Esophagus squamous epithelium (tissue), 5 donors: Measurements from ENCODE around the gene COL18A1. TPM values are rescaled to one million over a fixed set of nuclear protein-coding genes. Genes with fewer than 3 reads are reported as not detected.

Experiments used
- DNase-seq: peaks from one replicate; lab custom pipeline; 2025; lab: John Stamatoyannopoulos, UW
- H3K27ac ChIP-seq, 4 donors: fragments of 200-600 bp; sonication (generic); one replicate each; pipeline ENCODE4 v1.5.1; 2016 to 2019; ENCODE audit warnings: mild to moderate bottlenecking in 1 of 4
- H3K27me3 ChIP-seq, 4 donors: fragments of 200-600 bp; sonication (generic); 1 replicate in 3 of 4; 2 replicates in 1 of 4; pipeline versions ENCODE4 v1.5.1 to v1.6.0; 2017 to 2021; ENCODE audit warnings: antibody characterized with exemption in 1 of 4
- H3K36me3 ChIP-seq, 3 donors: fragments of 200-600 bp; sonication (generic); one replicate each; pipeline ENCODE4 v1.5.1; 2016 to 2019
- H3K4me1 ChIP-seq, 3 donors: fragments of 200-600 bp; sonication (generic); one replicate each; pipeline ENCODE4 v1.5.1; 2017 to 2019
- H3K4me3 ChIP-seq, 4 donors: fragments of 200-600 bp; sonication (generic); 1 replicate in 3 of 4; 2 replicates in 1 of 4; pipeline ENCODE4 v1.5.1; 2016 to 2019; ENCODE audit warnings: mild to moderate bottlenecking in 2 of 4, moderate library complexity in 1 of 4
- H3K9me3 ChIP-seq, 3 donors: fragments of 200-600 bp; sonication (generic); one replicate each; pipeline ENCODE4 v1.5.1; 2016 to 2019
- POLR2A ChIP-seq, 4 donors: fragments of 450-650 bp; IDR thresholded peaks; one replicate each; pipeline ENCODE4 v1.6.1; 2017; ENCODE audit warnings: antibody characterized with exemption in 4 of 4, mild to moderate bottlenecking in 4 of 4, moderate library complexity in 3 of 4
- WGBS, 2 donors: methylation state at CpG; one replicate each; pipeline ENCODE4 v1.1.5; 2018; 5-methylcytosine and 5-hydroxymethylcytosine counted together
- intact Hi-C: fragments of 100-400 bp; cut with DNase I; formaldehyde crosslinking; loops from one replicate; pipeline ENCODE4 v1.15.0; 2022
- total RNA-seq, 4 donors: library from RNA; depleted of rRNA; stranded (reverse); fragments of >200 nt; gene quantifications; one replicate each; pipeline ENCODE4 v1.1.0, GENCODE V29; 2016
- TF ChIP-seq, protein P1 (sequence below), 6 experiments: fragments of 450-650 bp in 4 of 6; fragments of 200-600 bp in 2 of 6; sonication (generic) in 2 of 6; IDR thresholded peaks; one replicate each; pipeline ENCODE4 v1.5.1; 2016 to 2019; ENCODE audit warnings: antibody characterized with exemption in 6 of 6, mild to moderate bottlenecking in 4 of 6, moderate library complexity in 4 of 6
- donor health status: DM: yes; HTN: yes; CAD: no.

COL18A1 gene
- total RNA-seq, 4 donors from 2014 or later = 38.9 to 69.0 (median 52.5) TPM

- TF ChIP-seq, protein P1, sequence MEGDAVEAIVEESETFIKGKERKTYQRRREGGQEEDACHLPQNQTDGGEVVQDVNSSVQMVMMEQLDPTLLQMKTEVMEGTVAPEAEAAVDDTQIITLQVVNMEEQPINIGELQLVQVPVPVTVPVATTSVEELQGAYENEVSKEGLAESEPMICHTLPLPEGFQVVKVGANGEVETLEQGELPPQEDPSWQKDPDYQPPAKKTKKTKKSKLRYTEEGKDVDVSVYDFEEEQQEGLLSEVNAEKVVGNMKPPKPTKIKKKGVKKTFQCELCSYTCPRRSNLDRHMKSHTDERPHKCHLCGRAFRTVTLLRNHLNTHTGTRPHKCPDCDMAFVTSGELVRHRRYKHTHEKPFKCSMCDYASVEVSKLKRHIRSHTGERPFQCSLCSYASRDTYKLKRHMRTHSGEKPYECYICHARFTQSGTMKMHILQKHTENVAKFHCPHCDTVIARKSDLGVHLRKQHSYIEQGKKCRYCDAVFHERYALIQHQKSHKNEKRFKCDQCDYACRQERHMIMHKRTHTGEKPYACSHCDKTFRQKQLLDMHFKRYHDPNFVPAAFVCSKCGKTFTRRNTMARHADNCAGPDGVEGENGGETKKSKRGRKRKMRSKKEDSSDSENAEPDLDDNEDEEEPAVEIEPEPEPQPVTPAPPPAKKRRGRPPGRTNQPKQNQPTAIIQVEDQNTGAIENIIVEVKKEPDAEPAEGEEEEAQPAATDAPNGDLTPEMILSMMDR (IDR thresholded peaks at IDR 0.05) = no peak
- TF ChIP-seq POLR2A (IDR thresholded peaks at IDR 0.05) = no peak
- 93 to 94% methylated on average over 3 to 6 of the region's 31 CpGs for WGBS, 2 donors
- intact Hi-C loops = no loop called here
- Histone ChIP-seq H3K27me3 (no peaks in the 10 kb centered on the region), H3K27ac (no peak overlapping the region), H3K36me3 (peaks cover 0 to 39% (median 0%) of the 10 kb centered on the region in 3 donors), H3K4me3 (no peak overlapping the region), H3K9me3 (peaks cover 0 to 21% (median 14%) of the 10 kb centered on the region in 3 donors), H3K4me1 (peaks cover 0 to 8% (median 0%) of the 10 kb centered on the region in 3 donors)
- no peak for DNase-seq
These were observed 110.5 kb downstream of the COL18A1 start for GRCh38 chr21:45515241-45516061.

DNA sequence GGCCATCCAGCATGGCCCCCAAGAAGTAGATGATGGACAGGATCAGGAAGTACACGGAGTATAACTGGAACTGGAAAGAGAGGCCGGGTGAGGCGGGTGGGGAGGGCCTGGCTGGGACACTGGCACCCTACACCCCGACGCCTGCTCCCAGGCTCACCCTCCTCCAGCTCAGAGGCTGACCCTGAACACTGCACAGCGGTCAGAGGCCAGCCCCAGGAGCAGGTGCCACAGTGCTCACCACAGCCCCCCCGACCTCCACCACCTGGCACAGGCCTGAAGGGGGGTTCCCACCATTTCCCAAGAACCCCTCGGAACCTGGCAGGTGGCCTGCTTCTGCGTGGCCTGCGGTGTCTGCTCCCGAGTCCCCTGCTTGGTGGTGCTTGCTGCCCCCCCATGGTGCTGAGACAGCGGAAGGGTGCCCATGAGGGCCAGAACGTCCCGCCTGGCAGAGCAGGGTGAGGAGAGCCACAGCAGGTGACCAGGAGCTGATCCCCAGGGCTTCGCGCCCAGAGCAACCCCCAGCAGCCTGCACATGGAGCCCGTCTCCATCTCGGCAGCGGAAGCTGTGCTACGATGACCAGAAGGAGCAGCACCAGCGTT lies 111.2 kb downstream of the COL18A1 start:
- DNase-seq = no peak
- 80 to 83% methylated on average over 1 to 5 of the region's 21 CpGs for WGBS, 2 donors
- H3K36me3 ChIP-seq = peaks cover 0 to 37% (median 0%) of the 10 kb centered on the region in 3 donors
- peaks cover 0 to 24% (median 21%) of the 10 kb centered on the region in 3 donors for H3K9me3 ChIP-seq
- no peaks in the 10 kb centered on the region for H3K27me3 ChIP-seq
- TF ChIP-seq POLR2A (IDR thresholded peaks at IDR 0.05) = no peak
- TF ChIP-seq, protein P1 (IDR thresholded peaks at IDR 0.05) = no peak
- H3K4me1 ChIP-seq = peaks cover 0 to 8% (median 0%) of the 10 kb centered on the region in 3 donors
- no peak overlapping the region for H3K27ac ChIP-seq
- no peak overlapping the region for H3K4me3 ChIP-seq
- intact Hi-C loops = no loop called here

DNA sequence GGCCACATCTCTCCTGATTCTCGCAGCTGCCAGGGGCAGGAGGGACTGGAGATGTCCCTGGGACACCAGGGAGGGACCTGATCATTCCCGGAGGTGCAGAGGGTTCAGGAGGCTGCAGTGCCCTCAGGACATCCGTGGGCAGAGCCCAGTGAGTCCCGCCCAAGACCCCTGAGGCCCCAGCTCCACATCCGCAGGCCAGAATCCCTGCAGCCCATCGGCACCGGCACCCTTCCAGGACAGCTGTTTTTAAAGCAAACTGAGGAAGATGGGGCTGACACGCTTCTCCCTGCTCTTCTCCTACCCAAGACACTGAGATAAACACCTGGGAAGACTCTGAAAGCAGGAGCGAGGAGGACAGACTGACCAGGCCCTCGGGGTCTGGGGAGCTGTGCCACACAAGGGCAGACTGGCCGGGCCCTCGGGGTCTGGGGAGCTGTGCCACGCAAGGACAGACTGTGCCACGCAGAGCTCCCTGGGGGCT lies 111.7 kb downstream of the COL18A1 start:
- DNase-seq = no peak
- Histone ChIP-seq H3K36me3 (peaks cover 0 to 32% (median 0%) of the 10 kb centered on the region in 3 donors), H3K4me3 (no peak overlapping the region), H3K9me3 (peaks cover 0 to 26% (median 24%) of the 10 kb centered on the region in 3 donors), H3K27ac (no peak overlapping the region), H3K4me1 (peaks cover 0 to 8% (median 0%) of the 10 kb centered on the region in 3 donors), H3K27me3 (no peaks in the 10 kb centered on the region)
- TF ChIP-seq POLR2A (IDR thresholded peaks at IDR 0.05) = no peak
- TF ChIP-seq, protein P1 (IDR thresholded peaks at IDR 0.05) = no peak
- intact Hi-C loops = no loop called here
- WGBS, 2 donors = 79 to 84% methylated on average over 9 of the region's 14 CpGs

DNA sequence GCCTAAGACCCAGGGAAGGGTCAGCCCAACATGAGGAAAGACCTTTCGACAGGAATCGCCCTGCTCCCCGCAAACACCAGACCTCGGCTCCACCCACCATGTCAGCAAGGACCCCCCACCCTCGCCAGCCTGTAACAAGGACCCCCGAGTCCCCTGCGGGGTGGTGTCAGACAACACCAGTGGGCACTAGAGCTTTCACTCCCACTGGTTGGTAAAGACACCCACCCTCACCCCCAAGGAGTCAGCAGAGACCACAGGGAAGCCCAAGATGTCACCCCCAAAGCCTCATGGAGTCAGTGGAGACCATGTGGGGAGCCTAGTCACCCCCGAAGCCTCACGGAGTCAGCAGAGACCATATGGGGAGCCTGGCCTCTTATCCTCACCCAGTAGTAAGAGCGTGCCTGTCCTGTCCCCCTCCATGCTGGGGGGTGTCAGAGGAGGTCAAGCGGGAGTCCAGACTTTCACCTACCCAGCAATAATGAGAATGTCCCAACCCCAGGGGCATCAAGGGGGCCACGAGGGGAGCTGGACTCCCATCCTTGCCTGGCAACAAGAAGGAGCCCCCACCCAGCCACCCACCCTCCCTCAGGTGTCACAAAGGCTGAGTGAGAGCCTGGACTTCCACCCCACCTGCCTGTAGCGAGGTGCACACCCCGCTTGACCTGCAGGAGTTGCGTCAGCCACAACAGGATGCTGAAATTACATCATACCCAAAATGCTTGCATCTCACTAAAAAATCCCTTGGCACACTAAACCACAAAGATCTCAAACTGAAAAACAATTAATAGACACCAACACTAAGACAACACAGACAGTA lies 112.5 kb downstream of the COL18A1 start:
- no peak for DNase-seq
- intact Hi-C loops = no loop called here
- no peaks in the 10 kb centered on the region for H3K27me3 ChIP-seq
- no peak overlapping the region for H3K27ac ChIP-seq
- H3K4me1 ChIP-seq = peaks cover 0 to 8% (median 0%) of the 10 kb centered on the region in 3 donors
- no peak overlapping the region for H3K4me3 ChIP-seq
- H3K36me3 ChIP-seq = peaks cover 0 to 24% (median 0%) of the 10 kb centered on the region in 3 donors
- TF ChIP-seq, protein P1 (IDR thresholded peaks at IDR 0.05) = no peak
- no peak for TF ChIP-seq POLR2A (IDR thresholded peaks at IDR 0.05)
- 84 to 92% methylated on average over 5 to 7 of the region's 15 CpGs for WGBS, 2 donors
- peaks cover 0 to 27% (median 24%) of the 10 kb centered on the region in 3 donors for H3K9me3 ChIP-seq
